ENCODE data around the gene LRRC42.
A peak's percentile ranks its signal among the peaks of the same experiment; 100 is the strongest.
"Not testable (repeated sequence)": the region's sequence is repeated elsewhere in the genome, so short reads cannot be mapped to it uniquely, and the experiment has no call there.

Gene LRRC42

GRCh38 chr1:53982034-53982762 lies 36.0 kb downstream of the LRRC42 start:
- TF ChIP-seq, protein P1, sequence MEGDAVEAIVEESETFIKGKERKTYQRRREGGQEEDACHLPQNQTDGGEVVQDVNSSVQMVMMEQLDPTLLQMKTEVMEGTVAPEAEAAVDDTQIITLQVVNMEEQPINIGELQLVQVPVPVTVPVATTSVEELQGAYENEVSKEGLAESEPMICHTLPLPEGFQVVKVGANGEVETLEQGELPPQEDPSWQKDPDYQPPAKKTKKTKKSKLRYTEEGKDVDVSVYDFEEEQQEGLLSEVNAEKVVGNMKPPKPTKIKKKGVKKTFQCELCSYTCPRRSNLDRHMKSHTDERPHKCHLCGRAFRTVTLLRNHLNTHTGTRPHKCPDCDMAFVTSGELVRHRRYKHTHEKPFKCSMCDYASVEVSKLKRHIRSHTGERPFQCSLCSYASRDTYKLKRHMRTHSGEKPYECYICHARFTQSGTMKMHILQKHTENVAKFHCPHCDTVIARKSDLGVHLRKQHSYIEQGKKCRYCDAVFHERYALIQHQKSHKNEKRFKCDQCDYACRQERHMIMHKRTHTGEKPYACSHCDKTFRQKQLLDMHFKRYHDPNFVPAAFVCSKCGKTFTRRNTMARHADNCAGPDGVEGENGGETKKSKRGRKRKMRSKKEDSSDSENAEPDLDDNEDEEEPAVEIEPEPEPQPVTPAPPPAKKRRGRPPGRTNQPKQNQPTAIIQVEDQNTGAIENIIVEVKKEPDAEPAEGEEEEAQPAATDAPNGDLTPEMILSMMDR (IDR thresholded peaks at IDR 0.05; ENCODE audit: insufficient read depth, low read length, missing control alignments): no peak
- DNase-seq (ENCODE audit: low read depth, low spot score): no peak
- peak overlapping the region; percentile 23 for H3K4me3 ChIP-seq (ENCODE audit: low read depth, low read length)
- ChIA-PET POLR2A (interaction anchor here (0.6 kb wide), 1 partner anchor 22 kb away, joined by 5 read pairs; no protein-coding TSS in a partner anchor), CTCF (interaction anchor here (1.0 to 1.3 kb wide), 2 partner anchors 103 to 122 kb away, joined by 4 read pairs; no protein-coding TSS in a partner anchor)

- POLR2A ChIA-PET: interaction anchor here (0.6 kb wide), 1 partner anchor 23 kb away, joined by 5 read pairs; no protein-coding TSS in a partner anchor
- peak overlapping the region; percentile 23 for H3K4me3 ChIP-seq (ENCODE audit: low read depth, low read length)
- DNase-seq (ENCODE audit: low read depth, low spot score): no peak
- TF ChIP-seq, protein P1 (IDR thresholded peaks at IDR 0.05; ENCODE audit: insufficient read depth, low read length, missing control alignments): no peak
- CTCF ChIA-PET: interaction anchor here (1.0 to 1.3 kb wide), 2 partner anchors 104 to 123 kb away, joined by 4 read pairs; no protein-coding TSS in a partner anchor
These were observed 36.6 kb downstream of the LRRC42 start for GRCh38 chr1:53982763-53983104.

DNA sequence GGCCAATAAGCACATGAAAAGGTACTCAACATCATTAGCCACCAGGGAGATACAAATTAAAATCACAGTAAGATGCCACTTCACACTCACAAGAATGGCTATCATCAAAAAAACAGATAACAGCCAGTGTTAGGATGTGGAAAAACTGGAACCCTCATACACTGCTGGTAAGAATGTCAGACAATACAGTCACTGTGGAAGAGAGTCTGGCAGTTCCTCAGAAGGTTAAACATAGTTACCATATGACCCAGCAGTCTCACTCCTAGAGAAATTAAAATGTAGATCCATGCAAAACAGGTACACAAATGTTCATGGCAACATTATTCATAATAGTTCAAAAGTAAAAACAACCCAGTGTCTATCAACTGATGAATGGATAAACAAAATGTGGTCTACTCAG lies 38.6 kb downstream of the LRRC42 start:
- DNase-seq (ENCODE audit: low read depth, low spot score): no peak
- no peak overlapping the region for H3K4me3 ChIP-seq (ENCODE audit: low read depth, low read length)
- ChIA-PET CTCF (no interaction called here), POLR2A (no interaction called here)
- TF ChIP-seq, protein P1 (IDR thresholded peaks at IDR 0.05; ENCODE audit: insufficient read depth, low read length, missing control alignments): no peak

- POLR2A ChIA-PET: no interaction called here
- no peak overlapping the region for H3K4me3 ChIP-seq (ENCODE audit: low read depth, low read length)
- DNase-seq (ENCODE audit: low read depth, low spot score): no peak
These were observed 40.3 kb downstream of the LRRC42 start for GRCh38 chr1:53986458-53986857.

DNA sequence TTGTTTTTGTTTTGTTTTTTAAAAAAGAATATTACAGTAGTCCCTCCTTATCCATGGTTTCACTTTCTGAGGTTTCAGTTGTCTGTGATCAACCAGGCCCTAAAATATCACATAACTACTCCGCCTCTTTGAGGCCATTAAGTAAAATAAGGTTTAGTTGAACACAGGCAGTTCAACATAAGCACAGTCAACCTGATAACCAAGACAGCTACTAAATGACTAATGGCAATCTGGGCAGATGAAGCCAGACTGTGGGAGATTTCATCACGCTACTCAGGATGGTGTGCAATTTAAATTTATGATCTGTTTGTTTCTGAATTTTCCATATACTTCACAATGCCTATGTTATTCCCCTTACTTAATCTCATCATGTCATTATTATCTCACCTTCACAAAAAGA lies 41.7 kb downstream of the LRRC42 start:
- H3K4me3 ChIP-seq (ENCODE audit: low read depth, low read length): no peak overlapping the region
- no peak for DNase-seq (ENCODE audit: low read depth, low spot score)
- ChIA-PET CTCF (no interaction called here), POLR2A (no interaction called here)
- TF ChIP-seq, protein P1 (IDR thresholded peaks at IDR 0.05; ENCODE audit: insufficient read depth, low read length, missing control alignments): no peak

More at GRCh38 chr1:53986458-53986857, 40.3 kb downstream of the LRRC42 start:
- CTCF ChIA-PET: no interaction called here
- TF ChIP-seq, protein P1 (IDR thresholded peaks at IDR 0.05; ENCODE audit: insufficient read depth, low read length, missing control alignments): no peak

DNA sequence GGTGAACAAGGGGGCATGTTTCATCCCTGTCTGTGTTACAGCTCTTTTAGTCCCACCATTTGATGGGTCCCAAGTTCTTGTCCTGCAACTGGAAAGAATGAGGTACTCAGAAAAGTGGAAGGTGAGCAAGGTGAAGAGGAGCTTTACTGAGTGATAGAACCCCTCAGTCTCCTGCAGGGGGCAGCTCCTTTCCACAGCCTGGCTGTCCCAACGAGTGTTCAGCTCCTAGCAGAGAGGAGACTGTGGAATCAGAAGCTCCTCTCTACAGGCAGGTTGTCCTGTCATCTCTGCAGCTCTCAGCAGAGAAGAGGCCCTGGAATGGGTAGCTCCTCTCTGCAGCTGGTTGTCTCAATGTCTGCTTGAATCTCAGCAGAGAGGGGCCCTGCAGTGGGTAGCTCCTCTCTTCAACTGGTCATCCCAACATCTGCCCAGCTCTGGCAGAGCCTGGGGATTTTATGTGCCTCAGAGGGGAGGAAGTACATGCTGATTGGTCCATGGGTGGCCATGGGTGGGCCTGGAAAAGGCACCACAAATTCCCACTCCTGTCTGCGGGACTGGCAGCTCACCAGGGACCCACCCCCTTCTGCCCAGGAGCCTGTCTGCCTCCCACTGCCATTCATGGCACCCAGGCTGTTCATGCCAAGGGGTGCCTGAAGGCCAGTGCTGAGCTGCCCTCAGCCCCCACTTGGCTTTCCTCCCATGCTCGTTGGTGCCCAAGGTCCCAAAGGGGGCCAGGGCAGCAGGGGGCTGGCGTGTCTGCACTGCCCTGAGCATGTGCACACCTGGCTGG lies 46.1 kb downstream of the LRRC42 start:
- DNase-seq (ENCODE audit: low read depth, low spot score): no peak
- TF ChIP-seq, protein P1 (IDR thresholded peaks at IDR 0.05; ENCODE audit: insufficient read depth, low read length, missing control alignments): peak; percentile 4
- POLR2A ChIA-PET: interaction anchor here (1.0 kb wide), 1 partner anchor 14 kb away, joined by 3 read pairs; no protein-coding TSS in a partner anchor
- no peak overlapping the region for H3K4me3 ChIP-seq (ENCODE audit: low read depth, low read length)
- CTCF ChIA-PET: interaction anchor here (1.2 kb wide), 1 partner anchor 90 kb away, joined by 4 read pairs; no protein-coding TSS in a partner anchor

DNA sequence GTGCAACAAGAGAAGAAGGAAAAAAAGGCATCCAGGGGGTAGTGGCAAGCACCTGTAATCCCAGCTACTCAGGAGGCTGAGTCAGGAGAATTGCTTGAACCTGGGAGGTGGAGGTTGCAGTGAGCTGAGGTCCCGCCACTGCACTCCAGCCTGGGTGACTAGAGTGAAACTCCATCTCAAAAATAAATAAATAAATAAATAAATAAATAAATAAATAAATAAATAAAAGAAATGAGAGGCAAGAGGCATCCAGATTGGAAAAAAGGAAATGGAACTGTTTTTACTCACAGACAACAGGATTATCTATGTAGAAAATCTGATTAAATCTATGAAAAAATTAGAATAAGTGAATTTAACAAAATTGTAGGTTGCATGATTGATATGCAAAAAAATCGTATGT lies 48.4 kb downstream of the LRRC42 start:
- POLR2A ChIA-PET; H3K4me3 ChIP-seq (ENCODE audit: low read depth, low read length); DNase-seq (ENCODE audit: low read depth, low spot score): not testable (repeated sequence)
- CTCF ChIA-PET: interaction anchor here (0.7 kb wide), 1 partner anchor 1387 kb away, joined by 3 read pairs; no protein-coding TSS in a partner anchor
